AG08395 (cell line): Measurements from ENCODE around the gene TENM4.

ENCODE experiments used
- DNase-seq: peaks from one replicate; pipeline ENCODE4 v3.0.0; 2012; ENCODE audit warnings: mixed read lengths, low spot score

TENM4 gene

GRCh38 chr11:79447038-79447786 is 6.4 kb upstream of the TENM4 start:
- no peak for DNase-seq

DNA sequence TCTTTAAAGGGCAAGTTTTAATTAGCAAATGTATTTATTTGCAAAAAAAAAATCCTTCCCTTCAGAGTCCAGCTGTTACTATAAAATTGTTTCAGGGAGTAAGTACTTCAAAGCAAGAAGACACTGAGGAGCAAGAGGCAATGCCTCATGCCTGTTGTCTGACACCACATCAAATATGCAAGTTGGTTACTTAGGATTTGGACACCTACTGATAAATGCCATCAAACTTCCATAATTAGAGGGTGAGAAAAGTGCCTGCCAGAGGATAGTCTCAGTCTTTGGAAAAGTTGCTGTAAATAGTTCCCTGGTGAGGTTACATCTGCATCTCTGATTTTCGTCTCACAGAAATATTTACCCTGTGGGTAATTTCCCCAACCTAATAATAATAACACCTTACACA is 4.1 kb upstream of the TENM4 start:
- DNase-seq = no peak

- peak; percentile 61 for DNase-seq
These were observed 638 bp upstream of the TENM4 start for GRCh38 chr11:79441461-79441875.

DNA sequence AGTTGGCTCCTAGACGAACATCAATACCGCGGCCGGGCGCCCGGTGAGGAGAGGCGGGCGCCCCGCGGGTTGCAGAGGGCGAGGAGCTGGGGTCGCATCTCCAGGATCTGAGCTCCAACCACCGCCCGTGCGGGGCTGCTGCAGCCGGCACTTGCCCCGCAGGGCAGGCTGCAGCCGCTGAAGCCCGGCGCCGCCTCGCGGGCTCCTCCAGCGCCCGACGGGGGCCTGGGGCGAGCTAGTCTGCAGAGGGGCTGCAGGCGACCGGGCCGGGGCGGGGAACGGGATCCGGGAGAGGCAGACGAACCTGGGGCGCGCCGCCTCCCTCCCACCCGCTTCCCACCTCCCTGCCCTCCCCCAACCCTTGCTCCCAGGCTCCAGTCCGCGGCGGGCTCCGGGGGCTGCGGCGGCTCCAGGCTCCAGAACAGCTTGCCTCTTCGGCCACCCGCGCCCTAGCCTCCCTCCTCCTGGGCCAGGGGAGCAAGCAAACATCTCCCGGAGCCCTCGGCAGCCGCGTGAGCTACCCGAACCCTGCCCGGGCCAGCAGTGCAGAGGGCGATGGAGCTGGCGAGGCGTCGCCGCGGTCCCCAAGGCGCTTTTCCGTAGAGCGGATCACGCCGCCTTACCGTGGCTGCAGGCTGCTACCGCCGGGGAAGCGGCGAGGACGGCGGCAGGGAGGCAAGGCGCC is 802 bp downstream of the TENM4 start:
- DNase-seq = no peak

DNA sequence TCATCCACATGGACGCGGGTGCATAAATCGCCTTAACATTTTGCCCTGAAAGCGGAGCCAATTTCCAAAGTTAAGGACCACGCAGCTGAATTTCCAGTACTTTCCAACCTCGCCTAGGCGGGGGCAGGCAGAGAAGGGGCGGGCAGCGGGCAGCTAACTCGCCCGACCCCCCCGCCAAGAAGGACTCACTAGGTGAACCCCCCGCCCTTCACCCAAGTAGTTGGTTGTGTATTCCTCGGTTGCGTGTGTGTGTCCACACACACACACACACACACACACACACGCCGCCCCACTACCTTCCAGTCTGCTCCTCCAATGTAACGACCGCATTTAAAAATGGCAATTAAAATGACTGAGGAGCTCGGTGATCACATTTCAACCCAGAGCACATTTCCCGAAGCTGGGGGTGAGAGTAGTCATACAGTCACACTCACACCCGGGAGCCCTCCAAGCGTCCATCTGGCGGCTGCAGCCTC is 1.4 kb downstream of the TENM4 start:
- DNase-seq = peak; percentile 40

GRCh38 chr11:79438631-79439409 is 2.0 kb downstream of the TENM4 start:
- DNase-seq = peak; percentile 31

DNA sequence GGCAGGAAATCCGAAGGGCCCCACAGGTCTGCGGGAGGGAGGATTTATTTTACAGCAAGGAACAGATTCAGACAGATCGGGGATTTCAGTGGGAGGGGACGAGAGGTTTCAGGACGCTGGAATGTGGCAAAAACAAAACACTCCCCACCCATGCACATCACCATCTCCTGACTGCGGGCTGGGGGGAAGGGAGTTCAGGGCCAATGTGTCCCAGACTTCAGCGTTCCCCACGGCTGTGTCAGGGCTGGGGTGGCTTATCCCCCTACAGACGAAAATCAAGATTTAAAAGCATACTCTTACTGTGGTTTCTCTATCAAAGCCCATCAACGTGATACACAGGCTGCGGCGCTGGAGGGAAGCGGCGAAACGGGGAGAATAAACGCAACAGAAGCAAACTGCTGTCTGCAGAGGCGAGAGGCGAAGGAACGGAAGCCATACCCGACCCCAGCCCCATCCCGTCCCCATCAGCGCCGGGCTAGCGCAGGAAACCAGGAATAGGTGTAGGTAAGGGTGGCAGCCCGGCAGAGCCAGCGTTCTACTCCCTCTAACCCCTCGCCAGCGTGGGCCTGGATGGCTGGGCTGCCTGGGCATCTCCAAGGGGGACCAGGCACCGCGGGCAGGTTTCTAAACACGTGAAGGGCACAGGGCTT is 2.7 kb downstream of the TENM4 start:
- peak; percentile 61 for DNase-seq

DNA sequence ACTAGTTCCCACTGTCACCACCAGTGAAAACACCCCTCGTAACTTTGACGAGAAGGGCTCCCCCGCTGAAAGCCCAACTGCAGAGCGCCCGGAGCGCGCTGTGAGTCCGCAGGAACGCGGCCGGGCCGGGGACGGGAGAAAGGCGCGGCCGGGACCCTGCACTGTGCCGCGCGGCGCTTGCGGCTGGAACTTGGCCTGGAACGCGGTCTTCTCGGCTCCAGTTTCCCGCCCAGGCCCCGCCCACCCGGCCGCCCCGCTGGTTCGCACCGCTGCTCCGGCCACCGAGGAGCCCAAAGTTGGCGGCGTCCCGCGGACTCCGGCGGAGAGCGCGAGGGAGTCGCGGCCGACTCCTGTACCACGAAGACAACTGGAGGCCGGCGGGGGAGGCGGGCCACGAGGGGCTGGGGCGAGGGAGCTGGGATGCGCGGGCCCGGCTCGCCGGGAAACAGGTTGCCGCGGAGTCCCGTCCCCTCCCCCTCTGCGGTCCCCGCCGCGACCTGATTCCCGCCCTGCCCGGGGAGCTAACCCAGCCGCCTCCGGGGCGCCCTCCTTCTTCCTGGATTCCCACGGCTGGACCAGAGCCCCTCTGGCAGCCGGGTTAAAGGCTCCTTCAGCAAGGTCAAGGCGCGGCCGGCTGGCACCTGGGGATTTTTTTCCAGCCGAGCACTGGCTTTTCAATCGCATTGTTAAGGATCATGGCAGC is 3.4 kb downstream of the TENM4 start:
- peak; percentile 79 for DNase-seq

DNA sequence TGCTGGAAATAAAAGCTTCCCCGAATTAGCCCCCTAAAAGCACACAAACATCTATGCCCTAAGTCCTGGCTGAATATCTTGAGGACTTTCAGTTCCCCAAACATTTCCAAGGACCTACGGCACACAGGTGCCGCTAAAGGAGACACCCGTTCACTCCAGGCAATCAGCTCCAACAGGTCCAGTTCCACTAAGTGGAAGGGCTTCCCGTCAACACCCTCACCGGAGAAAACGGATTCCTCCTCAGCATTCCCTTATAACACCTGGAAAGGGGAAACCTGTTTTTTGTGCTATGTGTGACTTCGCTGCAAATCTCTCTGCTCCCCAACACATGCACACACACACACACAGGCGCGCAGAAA is 3.9 kb downstream of the TENM4 start:
- no peak for DNase-seq

DNA sequence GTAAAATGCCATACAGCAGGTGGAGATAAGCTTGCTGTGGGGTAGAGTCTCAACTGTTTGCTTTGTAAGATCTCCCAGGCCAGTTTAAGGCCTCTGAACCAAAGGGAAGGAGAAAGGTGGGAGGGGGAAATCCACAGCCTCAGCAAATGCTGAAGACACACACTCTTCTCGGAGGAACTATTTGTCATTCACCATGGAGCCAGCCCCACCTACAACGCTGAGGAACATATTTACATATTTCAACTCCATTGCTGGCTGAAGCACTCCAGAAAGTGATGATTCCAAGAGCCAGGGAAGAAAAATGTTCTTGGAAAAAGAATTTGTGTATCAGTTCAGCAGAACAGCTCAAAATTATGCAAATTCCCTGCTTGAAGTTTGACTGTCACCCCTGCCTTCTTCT is 6.5 kb downstream of the TENM4 start:
- DNase-seq = no peak

DNA sequence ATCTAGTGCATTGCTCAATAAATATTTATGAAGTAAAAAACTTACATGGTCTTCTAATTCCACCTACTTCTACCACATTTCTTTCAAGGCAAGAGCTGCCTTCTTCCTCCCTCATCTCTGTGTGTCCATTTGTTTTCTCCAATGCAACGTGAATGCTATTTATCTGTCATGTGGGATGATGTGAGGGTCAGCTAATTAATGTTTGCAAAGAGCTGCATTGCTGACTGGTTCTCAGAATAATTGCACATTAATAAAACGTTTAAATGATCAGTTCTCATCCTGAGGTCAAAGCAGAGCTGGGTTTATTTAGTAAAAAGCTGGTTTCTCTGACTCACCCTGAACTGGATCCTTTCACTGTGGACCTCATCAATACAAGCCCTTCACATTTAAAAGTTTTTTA is 8.7 kb downstream of the TENM4 start:
- DNase-seq = no peak

GRCh38 chr11:79431535-79431934 is 9.3 kb downstream of the TENM4 start:
- DNase-seq = peak; percentile 38

DNA sequence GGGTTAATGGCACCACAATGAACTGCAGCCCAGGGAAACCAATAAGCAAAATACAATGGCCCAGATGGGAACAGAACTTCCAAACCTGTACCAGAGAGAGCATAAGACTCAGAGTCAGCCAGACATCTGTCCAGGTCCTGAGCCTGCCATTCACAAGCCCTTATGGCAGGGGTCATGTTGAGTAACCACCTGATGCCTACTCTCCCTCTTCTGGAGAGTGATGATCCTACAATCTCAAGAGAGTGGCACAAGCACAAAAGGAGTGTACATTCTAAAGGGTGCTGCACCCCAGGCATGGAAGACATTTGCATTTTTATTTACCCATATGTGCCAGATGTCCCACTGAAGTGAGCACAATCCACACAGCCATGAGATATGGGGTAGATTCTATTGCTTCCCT is 10.6 kb downstream of the TENM4 start:
- no peak for DNase-seq

DNA sequence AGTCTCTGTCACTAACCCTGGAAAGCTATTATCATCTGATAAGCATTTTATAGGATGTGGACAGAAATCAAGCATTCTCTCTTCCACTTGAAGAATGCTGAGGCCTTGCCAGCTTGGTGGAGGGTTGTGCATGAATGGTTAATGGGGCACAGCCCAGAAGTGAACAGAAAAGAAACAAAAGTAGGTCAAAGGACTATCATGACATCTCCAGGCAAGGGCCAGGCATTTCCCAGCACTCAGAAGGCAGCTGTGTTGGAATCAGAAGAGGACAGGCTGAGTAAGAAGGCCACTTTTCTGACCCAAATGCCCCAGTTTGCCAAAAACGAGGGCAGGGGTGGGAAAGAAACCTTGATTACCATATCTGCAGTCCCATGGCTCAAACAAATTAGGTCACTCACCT is 12.4 kb downstream of the TENM4 start:
- DNase-seq = peak; percentile 39

DNA sequence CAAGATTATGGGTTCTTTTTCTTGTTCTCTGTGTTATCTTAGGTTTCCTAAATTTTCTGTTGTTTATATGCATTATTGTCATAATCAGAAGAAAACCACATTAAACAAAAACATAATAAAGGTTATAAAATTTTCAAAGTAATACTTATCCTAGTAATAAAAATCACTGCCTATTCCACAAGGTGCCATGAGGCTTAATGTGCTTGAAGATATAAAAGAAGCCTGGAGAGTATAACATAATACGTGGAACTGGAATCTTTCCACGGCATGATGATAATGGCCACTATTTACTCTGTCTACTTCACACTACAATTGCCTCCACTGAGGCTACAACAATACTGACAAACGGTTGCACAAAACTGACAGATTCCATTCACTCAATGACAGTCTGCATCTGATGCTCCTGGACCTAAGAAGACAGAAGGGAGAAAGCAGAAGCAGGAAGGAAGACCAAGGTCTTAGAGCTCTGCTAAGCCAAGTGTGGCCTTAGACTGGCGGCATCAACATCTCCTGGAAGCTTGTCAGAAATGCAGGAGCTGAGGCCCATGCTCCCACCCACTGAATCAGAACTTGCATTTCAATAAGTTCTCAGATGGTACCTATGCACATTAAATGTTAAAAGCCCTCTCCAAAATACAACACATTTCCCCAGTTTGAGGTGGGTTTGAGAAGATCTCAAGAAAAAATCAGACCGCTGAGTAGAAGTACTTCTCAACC is 13.1 kb downstream of the TENM4 start:
- no peak for DNase-seq

GRCh38 chr11:79427126-79427525 is 13.7 kb downstream of the TENM4 start:
- no peak for DNase-seq

GRCh38 chr11:79425463-79425862 is 15.4 kb downstream of the TENM4 start:
- DNase-seq = no peak

DNA sequence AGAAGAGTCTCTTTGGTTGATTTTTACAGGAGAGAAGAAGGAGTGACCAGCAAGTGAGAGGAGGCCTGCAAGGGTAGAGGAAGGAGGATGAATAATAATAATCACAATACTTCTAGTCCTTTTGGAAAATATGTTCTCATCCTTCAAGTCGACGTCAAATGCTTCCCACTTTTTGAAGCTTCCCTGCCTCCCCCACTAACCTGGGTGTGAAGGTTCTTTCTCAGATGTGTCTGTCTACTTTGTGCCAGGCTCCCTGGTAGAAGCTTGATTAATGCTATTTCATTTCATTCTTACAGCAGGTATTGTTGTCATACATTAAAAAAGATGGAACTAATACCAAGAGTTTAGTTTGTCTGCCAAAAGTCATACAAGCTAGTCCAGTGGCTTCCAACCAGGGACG is 17.1 kb downstream of the TENM4 start:
- no peak for DNase-seq

DNA sequence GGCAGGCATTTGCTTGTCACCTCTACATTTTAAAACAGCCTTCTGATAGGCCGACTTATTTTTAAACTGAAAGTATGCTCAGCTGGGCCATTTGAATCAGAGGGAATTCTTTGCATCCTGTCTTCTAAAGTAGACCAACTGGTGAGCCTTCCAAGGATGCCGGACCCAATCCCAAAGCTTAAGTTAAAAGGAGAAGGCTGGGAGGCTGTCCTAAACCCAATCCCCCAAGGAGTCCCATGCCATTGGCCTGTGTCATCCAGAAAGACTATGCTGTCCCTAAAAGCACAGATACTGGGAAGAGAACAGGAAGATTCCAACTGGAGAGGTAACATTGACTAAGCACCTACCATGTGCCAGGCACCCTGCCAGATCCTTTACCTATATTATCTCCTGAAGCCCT is 18.0 kb downstream of the TENM4 start:
- DNase-seq = no peak

DNA sequence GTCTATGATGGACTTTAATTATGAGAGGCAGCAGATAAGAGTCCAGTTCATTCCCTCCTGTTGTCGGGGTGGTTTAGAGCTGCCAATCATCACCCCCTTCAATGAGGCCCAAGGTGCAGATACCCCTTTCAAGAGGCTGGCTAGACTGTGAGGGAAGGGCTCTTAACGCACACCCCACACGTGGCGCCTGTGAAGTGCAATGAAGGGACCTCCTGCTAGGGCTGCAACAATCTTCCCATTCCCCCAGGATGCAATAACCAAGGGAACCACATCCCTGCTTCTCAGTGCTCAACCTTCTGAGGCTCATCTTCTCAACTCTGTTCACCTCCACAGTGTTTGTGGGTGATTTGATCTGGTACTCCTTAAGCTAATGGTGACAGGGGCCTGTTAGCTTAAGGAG is 19.0 kb downstream of the TENM4 start:
- no peak for DNase-seq

GRCh38 chr11:79419120-79419519 is 21.7 kb downstream of the TENM4 start:
- DNase-seq = peak; percentile 76
